GM19043 (cell line): ENCODE data around the gene KRT35.

ENCODE experiments used
- ATAC-seq: cut with Tn5 transposase; IDR thresholded peaks from one replicate; pipeline ENCODE4 v1.9.1; 2021; ENCODE audit warnings: low read depth; ENCODE audit not compliant: unreplicated experiment

Gene KRT35

DNA sequence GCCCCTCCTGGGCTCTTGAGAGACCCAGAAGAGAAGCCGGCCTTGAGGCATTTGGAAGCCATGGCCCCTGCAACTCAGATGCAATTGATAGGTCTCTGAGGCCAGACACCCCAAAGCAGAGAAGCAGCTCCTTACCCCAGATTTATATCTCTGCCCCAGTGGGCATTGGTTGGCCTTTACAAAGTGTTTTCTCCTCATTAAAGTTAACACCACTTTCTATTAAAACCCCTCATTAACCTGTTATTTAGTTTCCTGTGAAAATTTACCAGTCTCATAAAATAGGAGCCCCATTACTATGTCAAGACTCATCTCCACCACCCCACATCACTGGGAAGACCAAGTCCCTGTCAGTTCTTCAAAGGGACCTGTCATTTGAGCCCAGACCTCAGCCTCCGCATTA, at the start of gene KRT35:
TSS of gene KRT35 (minus strand) at position 116 of the 400 bp plus-strand sequence. CDS start at position 62, 54 bp downstream.
- no peak for ATAC-seq

DNA sequence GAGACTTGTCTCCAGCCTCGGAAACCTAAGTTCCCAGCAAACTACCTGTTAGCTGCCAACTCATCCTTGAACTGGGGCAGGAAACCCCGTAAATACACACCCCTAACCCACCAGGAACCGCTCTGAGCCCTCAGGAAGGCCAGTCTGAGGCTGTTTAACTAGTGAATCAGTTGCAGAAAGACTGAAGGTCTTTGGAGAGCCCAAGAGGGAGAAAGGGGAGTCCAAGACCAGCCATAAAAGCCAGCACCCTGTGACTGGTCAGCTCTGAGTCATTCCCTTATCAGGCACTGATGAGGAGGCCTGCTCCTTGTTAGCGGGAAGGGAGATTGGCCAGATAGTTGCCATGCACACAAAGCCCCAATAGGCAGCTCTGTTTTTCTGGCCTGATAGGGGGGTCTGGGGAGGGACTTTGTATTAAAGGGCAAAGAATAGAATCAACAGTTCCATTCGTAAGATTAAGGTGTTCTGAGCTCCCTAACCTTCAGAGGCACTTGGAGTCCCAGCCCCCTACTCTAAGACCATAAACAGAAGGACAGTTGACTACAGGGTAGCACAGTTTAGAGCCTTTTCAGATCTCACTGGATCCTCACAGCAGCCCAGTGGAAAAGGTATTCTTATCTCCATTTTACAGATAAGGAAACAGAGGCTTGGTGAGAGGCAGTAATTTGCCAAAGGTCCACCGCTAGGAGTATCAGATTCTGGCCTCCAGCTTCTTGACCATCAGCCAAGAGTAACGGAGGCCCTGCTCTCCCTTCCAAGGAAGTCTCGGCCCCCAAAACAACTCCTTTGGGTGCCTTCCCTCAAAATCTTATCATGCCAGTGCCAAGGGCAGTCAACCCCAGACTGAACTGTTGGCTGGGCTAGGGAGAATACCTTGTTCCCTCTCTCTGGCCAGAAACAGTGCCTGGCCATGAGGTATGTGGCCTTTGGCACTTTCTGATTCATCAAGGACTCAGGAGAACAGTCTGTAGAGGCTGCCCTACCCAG, 49.4 kb upstream of the KRT35 start:
- ATAC-seq: no peak

DNA sequence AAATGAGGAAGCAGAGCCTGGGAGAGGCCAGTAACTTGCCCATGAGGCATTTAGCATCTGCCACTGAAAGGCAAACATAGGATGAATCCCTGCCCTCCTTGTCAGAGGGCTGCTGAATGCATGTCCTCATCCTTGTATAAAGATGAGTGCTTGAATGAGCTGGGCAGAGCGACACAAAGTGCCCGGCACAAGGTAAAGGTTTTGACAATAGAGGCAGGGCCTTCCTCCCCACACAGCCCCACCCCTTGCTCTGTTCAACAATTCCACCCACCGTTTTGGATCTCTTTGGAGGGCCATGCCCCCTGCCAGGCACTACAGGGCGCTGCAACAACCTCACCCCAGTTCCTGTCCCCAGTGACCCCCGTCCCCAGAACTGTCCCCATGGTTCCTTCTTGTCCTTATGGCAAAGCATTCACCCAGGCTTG, 48.6 kb upstream of the KRT35 start:
- ATAC-seq: no peak

DNA sequence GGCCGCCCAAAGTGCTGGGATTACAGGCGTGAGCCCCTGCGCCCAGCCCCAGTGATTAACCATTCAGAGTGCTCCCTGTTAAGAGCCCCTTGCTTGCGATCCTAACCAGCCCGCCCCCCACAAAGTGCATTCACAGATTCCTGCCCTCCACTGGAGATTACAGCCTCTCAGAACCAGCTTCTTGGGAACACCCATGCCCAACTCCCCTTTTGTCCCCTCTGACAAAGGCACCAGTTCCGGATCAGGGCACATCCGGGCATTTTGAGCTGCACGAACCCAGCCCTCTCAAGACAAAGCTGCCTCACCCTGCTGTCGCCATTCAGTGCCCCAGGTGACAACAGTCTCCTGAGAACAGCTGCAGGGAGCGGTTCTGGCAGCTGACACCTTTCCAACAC, 48.0 kb upstream of the KRT35 start:
- ATAC-seq: no peak

DNA sequence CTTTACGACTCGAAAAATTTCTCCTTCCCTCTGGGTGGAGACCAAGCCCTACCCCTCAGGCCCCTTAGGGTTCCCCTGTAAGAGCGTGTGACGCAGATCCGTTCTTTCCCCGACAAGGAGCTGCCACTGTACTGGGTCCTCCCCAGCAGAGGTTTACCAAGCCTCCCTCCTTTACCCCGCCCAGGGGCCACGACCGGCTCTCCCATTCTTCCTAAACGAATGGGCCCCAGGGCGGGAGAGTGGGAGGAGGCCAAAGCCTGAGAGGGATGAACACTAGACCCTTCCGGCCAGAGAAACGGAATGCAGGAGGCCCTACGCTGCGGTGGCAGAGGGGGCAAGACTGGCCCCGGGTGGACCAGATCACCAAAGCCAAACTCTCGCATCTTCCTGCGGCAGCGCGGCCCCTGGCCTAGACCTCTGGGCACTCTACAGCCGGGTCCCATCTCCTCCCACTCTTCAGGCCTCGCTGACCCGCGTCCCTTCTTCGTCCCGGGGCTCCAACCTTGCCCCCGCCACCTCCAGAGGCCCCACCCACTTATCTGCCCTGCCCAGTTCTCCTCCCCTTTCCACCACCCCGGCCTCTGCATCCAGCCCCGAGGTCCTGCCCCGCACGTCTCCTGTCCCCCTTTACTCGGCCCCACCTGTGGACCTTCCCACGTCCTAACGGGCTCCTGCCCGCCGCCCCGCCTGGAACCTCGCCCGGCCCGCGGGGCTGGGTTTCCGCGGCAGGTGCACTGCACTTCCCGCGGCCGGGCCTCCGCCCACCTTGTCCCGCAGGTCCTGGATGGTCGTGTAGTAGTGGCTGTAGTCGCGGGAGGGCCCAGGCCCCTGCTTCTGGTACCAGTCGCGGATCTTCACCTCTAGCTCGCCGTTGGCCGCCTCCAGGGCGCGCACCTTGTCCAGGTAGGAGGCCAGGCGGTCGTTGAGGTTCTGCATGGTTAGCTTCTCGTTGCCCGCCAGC, 46.4 kb upstream of the KRT35 start:
- no peak for ATAC-seq

DNA sequence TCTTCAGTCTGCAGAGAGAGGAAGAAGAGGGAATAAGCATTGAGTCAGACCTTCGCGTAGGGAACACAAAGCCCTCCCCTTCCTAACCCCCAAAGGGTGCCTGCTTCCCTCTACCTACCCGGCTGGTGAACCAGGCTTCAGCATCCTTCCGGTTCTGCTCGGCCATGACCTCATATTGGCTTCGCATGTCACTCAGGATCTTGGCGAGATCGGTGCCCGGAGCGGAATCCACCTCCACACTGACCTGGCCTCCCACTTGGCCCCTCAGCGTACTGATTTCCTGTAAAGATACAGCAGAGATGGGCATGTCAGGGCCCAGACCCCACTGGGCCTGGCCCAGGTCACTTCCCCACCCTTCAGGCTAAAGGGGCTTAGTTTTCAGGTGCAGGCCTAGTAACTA, 43.3 kb upstream of the KRT35 start:
- ATAC-seq: no peak

DNA sequence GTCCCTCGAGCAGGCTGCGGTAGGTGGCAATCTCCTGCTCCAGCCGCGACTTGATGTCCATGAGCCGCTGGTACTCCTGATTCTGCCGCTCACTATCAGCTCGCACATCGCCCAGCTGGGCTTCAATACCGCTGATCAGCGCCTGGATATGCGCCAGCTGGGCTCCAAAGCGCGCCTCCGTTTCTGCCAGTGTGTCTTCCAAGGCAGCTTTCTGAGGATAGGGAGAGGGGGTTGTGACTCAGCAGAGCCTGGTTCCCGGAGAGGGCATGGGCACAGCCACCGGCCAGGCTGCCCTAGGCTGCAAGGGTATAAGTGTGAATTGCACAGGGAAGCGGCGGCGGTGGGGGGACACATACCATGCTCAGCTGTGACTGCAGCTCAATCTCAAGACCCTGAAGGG, 42.8 kb upstream of the KRT35 start:
- no peak for ATAC-seq

DNA sequence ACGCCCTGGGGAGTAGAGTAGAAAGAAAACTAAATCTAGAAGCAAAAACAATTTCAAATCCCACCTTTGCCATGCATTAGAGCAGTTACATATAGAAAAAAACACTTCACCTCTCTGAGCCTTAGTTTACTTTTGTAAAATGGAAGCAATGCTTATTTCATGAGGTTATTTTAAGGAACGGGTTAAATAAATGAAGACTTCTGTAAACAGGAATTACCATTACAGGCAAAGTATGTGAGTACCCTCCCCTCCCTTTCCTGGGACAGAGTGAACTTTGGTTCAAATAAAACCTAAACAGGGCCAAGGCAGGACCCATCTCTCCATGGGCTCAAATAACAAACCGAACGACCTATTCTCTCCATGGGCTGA, 42.3 kb upstream of the KRT35 start:
- no peak for ATAC-seq

DNA sequence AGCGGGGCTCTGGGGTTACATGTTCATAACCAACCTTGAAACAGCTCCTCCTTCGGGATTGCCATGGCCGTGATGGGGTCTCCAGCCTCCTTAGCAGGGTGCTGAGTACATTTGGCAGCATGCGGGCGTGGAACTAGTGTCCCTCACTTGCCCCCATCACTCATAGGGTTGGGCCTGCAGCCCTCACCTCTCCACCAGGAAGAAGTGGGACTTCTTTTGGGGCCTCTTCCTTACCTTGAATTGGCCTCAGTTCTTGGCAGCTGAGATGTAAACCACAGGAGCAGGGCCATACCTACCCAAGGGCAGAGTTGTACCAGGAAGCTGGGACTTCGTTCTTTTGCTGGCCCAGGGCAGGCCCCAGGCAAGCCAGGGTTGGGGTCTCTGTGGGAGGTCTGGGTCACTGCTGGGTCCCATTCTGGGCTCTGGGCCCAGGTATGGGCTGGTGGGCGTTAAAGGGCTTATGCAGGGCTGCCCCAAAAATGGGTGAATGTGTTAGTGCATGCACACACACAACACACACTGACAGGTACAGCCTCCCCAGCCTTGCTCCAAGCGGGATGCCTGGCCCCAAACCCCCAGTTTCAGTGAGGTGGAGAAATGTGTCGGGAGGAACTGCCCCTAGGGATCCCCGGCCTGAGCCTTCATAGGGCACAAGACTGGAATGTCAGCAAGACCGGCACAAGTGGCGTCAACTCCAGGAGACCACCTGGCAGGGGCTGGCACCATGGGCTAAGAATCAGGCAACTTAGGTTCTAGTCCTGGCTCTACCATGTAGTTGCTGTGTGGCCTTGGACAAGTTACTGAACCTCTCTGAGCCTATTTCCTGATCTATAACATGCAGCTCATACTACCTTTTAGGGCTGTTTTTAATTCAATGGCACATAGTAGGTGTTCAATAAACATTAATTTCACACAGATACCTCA, 41.6 kb upstream of the KRT35 start:
- no peak for ATAC-seq

DNA sequence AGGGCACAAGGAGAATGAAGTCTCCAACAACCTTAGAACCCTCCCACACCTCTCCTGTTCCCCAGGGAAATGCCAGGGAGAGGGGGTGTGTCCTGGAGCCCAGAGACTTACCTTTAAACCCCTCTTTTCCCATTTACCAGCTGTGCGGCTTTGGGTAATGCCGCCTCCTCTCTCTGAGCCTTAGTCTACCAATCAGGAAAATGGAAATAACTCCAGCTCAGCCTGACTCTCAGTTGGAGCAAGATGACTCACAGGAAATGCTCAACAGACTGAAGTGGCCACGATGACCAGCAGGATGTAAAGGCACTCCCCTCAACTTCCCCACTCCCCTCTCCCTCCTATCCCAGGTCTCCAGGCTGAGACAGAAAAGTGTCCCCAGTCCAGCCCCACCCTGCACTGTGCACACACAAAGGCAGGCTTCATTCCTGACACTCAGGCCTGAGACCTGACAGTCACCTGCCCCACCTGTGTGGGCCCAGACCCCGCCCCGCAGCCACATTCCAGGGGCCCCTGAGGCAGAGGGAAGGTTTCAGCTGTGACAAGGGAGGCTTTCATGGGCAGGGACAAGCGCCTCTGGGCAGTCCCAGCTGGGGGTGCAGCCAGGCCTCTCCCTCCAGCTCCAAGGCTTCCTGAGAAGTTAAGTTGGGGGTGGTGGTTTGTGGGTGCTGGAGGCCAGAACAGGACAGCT, 40.8 kb upstream of the KRT35 start:
- no peak for ATAC-seq

DNA sequence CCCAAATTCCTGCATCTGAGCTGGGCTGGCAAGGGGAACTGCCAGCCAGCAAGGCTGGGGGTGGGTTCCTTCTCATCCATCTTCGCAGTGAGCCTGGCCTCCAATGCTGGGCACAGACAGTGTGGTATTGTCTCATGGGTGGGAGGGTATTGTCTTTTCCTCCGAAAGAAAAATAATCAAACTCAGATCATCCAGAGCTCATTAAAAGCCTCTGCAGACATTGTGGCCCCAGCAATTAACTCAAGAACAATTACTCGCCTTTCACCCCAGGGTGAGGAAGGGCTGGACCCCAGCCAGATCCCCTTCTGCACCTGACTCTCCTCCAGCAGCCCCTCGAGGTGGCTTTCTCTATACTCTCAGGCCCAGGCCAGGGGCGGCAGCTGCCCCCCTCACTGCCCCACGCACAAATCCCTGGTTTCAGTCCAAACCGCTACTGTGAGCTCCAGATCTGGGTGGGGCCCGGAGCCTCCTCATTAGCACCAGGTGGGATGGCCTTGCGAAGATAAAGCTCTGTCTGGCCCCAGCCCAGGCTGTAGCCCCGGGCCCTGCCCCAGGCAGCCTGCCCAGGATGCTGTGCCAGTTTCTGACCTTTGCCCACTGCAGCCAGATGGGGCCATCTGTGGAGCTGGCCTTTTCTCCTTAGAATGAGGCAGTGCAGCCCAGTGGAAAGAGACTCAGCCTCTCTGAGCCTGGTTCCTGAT, 40.0 kb upstream of the KRT35 start:
- ATAC-seq: no peak

DNA sequence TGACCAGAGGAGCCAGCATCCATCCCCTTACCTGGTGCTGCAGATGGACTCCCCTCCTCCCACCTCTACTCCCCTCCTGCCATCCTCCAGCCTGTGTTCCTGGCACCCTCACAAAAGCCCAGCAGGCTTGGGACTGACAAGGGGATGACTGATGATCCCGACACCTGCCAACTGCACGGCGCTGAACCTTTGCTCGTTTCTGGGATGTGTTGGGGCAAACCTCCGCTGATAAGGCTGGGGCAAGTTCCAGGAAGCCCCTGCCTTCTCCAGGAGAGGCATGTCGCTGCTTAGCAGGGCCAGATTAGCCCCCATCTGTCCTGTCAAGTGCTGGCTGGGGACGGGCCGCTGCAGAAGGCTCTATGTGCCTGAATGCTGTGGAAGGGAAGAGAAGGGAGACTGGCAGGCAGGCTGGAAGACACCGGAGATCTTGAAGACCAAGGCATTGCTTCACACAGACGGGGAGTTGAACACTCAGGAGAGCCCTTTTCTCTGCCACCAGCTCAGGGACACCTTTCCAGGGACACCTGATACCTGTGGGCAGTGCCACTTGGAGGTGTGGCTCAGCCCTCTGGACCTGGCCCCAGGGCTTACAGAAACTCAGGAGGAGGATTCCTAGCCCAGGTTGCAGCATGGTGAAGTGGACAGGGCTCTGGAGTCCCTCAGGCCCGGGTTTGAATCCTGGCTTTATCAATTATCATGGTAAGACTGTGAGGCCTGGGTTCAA, 38.7 kb upstream of the KRT35 start:
- ATAC-seq: no peak

DNA sequence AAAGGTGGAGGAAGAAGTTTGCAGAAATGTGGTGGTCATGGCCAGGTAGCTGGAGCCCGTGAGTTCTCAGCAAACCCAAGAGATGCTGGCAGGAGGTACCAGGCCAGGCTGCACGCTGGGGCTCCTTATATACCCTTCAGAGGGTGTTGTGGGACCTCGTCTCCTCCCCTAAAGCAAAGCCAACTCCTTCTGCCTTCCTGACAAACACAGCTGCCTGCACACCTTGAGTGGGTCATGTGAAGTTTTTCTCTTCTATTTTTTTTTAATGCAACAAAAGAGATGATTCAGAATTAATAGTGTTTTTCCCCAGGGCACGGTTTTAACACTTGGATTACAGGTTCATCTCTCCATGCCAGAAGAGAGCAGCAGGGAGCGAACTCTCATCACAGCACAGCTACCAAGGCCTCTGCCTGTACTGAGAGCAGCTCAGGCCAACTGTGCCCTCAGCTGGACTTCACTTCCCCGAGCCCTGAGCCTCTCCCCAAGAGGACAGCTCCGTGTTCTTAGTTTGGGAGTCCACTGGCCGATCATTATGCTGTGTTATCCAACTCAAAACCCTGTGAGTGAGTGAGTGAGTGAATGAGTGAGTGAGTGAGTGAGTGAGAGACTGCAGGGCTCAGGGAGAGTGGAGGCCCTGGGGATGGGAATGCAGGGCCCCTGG, 38.0 kb upstream of the KRT35 start, which contains the start of gene KRT15:
TSS of gene KRT15 (minus strand) at position 102 of the 661 bp plus-strand sequence. CDS start at position 39, 63 bp downstream.
- no peak for ATAC-seq

DNA sequence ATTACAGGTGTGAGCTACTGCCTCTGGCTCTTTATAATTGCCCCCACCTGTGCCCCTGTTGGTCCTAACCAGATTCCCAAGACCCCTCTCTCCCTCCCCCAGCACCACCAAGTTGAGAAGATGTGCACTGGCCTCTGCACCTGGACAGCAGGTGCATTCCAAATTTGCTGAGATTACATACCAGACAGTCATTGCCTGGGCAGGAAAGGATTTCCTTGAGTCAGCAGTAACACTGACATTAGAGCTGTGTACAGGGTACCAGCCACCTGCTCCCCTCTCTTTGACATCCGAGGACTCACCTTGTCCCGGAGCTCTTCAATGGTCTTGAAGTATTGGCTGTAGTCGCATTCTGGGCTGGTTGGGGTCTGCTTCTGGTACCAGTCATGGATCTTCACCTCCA, 37.1 kb upstream of the KRT35 start:
- no peak for ATAC-seq

DNA sequence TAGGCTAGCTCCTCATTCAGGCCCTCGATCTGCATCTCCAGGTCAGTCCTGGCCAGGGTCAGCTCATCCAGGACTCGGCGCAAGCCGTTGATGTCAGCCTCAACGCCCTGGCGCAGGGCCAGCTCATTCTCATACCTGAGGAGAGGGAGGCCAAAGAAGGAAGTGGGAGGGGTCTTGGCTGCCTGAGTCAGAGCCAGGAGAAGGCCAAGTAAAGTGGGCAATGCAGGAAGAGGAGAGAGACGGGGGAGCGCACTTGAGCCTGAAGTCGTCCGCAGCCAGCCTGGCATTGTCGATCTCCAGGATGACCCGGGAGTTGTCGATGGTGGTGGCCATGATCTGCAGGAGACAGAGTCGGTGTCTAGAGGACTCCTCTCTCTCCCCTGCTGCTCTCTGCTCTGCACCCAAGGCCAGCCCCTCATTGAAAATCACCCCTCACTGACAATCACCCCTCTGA, 35.9 kb upstream of the KRT35 start:
- ATAC-seq: no peak

DNA sequence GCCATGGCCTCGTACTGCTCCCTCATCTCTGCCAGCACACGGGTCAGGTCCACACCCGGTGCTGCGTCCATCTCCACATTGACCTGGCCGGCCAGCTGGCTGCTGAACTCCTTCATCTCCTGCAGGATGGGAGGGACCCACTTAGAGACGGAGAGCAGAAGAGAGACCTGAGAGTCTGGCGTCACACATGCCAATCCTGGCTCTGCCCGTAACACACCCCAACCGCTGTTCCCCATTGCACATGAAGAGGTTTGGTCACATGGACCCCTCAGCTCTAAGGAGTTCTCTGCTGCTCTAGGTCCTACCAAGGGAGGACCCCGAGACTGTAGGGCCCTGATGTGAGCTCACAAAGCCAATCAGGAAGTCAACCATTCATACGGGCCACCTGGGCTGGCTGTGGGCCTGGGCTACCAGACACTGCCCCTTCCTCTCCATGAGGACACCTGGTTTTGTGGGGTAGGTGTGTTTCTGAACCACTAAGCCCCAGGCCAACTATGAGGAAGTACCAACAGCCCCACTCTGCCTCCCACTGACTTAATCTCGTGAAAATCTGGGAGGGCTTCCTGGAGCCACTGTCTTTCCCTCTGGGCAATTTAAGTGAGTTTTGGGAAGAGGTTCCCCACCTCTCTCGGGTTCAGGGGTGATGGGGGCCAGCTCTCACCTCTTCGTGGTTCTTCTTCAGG, 35.3 kb upstream of the KRT35 start:
- ATAC-seq: no peak

DNA sequence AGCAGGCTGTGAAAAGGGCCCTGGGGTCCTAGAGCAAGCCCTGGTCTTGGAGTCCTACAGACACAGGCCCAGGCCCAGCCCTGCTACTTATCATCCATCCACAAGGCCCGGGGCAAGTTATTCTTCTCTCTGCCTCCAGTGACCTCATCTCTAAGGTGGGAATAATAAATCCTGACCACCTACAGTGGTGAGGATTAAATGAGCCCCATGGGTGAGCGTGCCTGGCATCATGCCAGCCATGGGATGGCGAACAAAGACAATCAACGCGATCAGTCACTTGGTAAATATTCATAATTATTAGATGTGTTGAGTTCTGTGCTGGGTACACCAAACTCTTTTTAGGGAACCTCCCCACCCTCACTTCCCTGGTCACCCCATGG, 32.2 kb upstream of the KRT35 start:
- ATAC-seq: no peak
